GM19043 (cell line): ENCODE results near the gene CNOT10.

Experiments
- ATAC-seq: cut with Tn5 transposase; IDR thresholded peaks from one replicate; pipeline ENCODE4 v1.9.1; 2021; ENCODE audit warnings: low read depth; ENCODE audit not compliant: unreplicated experiment

The CNOT10 gene

DNA sequence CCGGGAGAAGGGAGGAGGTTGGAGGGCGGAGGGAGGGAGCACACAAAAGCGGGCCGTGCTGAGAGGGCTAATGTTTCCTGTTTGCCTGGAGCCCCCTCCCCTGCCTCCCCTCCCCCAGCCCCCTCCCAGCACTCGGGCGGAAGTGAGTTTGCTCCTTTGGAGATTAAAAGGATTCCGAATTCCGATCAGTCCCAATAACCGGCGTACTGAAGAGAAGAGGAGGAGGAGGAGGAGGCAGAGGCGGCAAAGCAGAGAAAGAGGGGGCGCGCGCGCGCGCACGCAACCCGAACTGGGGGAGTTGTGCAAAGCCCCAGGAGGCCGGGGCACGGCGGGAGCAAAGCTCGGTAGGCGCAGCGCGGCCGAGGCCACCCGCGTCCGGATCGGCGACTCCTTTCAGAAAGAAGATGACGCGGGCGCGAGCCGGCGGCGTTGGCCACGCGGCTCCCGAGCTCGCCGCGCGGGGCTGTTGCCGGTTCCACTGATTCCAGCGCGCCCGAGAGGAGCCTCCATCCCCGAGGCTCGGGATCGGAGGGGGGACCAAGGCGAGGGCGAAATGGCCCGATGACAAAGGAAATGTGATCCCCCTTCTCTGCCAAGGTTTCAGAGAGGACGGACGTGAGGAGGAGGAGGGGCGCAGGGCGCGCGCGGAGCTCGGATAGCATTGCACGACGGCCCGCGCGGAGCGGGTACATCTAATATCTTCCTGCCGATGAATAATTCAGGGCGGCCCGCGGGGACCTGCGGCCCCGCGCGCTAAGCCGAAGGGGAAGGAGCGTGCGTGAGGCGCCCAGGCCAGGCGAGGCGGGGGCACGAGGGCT lies 131.7 kb downstream of the CNOT10 start:
- no peak for ATAC-seq

DNA sequence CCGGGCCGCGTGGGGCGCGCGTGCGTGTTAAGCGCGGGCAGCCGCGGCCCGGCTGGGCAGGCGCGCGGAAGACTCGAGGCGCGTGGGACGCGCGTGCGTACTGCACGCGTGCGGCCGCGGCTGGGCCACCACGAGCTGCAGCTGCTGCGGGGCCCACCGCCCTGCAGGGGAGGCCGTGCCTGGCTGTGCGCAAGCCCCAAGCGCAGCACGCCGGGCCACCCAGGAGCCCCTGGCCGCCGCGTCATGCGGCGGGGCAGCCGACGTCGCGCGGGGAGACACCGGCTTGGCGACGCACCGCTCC lies 132.2 kb downstream of the CNOT10 start:
- no peak for ATAC-seq

DNA sequence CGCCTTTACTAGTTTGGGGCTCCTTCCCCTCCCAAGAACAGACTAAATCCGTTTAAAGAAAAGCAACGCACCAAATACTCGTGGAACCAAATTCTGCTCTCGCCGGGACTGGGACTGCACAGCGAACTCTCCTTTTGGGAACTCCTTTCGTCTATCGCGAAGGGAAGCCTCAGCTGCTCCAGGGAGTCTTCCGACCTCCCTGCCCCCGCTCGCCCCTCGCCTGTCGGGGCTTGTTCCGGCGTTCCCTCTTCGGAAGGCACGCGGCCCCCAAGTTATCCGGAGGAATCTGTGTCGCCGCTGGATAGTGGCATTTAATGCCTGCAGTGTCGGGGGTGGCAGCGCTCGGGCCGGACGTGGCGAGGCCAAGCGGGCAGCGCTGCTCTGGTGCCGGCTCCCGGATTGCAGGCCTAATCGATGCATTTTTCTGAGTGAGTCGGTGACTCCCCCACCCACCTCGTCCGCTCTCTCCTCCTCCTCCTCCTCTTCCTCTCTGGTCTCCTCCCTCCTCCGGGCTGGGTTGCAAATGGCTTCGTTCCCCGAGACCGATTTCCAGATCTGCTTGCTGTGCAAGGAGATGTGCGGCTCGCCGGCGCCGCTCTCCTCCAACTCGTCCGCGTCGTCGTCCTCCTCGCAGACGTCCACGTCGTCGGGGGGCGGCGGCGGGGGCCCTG lies 132.7 kb downstream of the CNOT10 start, which contains the start of gene TRIM71:
TSS of gene TRIM71 (plus strand) at position 440 of the 671 bp plus-strand sequence. CDS start at position 524, 84 bp downstream.
- no peak for ATAC-seq

DNA sequence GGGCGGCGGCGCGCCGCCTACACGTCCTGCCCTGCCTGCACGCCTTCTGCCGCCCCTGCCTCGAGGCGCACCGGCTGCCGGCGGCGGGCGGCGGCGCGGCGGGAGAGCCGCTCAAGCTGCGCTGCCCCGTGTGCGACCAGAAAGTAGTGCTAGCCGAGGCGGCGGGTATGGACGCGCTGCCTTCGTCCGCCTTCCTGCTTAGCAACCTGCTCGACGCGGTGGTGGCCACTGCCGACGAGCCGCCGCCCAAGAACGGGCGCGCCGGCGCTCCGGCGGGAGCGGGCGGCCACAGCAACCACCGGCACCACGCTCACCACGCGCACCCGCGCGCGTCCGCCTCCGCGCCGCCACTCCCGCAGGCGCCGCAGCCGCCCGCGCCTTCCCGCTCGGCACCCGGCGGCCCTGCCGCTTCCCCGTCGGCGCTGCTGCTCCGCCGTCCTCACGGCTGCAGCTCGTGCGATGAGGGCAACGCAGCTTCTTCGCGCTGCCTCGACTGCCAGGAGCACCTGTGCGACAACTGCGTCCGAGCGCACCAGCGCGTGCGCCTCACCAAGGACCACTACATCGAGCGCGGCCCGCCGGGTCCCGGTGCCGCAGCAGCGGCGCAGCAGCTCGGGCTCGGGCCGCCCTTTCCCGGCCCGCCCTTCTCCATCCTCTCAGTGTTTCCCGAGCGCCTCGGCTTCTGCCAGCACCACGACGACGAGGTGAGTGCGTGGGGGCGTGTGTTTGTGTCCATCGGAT lies 133.4 kb downstream of the CNOT10 start:
- no peak for ATAC-seq

DNA sequence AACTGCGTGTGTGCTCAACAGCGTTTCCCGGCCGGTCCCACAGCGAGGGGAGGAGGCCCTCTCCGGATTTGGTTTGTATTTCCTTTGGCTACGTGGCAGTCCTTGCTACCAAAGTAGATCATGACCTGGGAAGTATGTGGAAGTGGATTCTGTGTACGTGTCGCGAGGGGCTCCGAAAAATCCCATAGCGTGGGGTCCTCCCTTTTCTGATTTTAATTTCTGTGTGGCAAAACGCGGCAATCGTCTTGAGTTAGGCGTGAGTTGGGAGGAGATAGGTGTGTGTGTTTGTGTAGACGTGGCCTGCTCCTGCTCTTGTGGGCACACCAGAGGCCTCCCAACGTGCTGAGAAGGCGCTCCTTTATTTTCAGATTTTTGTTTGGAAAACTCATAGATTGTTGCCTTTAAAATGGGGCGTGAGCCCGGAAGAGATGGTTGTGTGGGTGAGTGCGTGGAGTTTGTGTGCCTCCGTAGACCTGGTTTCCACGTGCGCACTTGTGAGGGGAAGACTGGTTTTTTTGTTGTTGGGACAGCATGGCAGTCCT lies 134.1 kb downstream of the CNOT10 start:
- ATAC-seq: no peak

DNA sequence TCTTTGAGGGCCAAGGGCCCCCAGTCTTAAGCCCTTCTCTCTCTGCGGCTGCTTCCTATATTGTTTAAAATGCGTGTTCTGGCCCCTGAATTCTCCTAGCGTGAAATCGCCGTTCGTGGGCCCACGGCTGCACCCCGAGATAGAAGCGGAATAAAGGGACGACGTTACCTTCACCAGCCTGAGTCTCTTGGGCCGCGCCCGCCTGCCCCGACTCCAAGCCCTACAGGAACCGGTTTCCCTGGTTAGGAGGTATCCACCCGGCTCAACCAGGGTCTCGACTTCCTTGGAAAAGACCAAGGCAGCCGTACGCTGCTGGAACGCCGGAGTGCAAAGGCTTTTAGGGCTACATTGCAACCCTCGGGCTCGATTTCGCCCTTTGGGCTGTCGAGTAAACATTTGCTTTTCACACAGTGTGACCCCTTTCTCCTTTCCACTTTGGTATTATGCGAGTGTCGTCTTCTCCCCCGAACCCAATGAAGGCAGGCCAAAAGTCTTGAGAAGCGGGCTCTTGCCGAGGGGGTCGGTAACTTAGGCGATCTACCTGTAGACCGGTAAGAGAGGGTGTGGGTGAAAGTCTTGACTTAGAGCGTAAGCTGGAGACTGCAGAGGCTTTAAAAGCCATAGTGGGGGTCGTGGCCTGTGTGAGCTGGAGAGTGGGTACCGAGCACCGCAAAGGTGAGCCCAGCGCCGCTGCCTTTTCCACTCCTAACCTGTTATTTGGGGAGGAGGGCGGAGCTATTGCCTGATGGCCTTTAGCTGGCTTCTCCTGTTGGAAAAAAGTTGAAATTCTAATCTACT lies 134.8 kb downstream of the CNOT10 start:
- no peak for ATAC-seq

DNA sequence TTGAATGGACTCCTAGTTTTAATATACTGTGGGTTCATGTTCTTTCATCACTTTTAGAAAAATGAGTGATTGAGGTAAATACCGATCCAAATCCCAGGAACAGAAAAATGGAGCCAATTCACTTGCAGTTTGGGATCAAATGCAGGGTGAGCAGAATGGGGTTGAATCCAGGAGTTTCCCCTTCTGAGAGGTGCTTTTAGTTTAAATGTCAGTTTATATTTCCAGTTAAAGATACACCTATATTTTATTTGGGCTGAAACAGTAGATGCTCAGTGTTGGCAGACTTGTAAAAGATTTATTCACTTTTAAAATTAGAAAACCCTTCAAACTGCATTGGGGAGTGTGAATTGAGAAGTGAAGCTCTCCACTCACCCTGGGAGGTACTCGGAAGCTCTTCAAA lies 135.4 kb downstream of the CNOT10 start:
- no peak for ATAC-seq

DNA sequence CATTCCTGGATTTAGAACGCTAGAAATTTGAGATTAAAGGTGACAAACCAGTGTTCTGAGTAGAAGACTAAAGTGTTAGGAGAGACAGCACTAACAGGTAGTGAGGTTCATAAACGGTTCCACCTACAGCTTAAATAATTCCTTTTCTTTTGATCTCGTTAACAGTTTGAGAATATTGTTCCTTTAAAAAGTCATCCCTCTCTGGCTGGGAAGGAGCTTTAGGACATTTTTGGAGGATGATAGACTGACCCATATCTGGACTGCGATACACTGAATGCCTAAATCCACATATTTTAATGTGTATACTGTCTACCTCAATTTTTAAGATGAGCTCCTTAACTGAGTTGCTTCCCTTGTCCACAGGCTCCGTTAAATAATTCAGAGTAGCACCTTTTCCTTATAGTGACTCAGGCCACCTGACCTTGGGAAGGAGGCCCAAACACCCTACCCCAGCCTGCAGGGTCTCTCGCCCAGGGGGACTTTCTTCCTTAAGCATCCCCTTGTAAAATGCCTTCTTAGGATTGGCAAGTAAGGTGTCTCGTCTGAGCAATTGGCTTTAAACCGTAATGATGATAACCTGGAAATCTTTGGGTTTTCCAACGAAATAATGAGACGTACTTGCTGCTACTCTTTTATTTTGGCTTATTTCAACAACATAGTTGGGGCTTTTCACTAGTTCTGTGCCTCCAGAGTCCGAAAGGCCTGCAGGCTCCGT lies 136.1 kb downstream of the CNOT10 start:
- ATAC-seq: no peak

DNA sequence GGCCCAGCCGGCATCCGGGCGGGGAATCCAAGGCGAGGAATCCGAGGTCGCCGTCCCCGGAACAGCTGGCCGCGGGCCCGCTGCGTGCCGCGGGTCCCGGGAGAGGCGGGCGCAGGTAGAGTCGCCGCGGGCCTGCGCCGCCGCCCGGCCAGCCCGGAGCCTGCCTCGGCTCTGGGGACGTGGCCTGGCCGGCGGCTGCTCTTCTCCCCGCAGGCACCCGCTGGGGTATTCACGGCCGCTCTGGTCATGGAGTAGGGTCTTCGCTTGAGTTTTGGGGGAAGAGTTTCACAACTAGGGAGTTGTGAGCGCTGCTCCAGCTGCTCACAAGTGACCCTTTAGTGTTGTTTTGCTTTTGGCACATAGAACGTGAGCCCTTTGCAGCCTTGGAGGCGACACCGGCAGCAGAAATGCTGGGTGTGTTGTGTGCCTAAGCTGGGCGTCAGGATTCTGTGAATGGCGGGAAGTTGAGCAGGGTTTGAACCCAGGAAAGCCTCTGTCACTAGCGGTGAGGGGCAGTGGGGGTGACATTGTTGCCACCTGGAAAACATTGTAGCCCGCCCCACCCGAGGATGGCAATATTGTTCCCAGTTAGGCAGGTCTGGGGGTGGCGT lies 136.8 kb downstream of the CNOT10 start:
- ATAC-seq: no peak

DNA sequence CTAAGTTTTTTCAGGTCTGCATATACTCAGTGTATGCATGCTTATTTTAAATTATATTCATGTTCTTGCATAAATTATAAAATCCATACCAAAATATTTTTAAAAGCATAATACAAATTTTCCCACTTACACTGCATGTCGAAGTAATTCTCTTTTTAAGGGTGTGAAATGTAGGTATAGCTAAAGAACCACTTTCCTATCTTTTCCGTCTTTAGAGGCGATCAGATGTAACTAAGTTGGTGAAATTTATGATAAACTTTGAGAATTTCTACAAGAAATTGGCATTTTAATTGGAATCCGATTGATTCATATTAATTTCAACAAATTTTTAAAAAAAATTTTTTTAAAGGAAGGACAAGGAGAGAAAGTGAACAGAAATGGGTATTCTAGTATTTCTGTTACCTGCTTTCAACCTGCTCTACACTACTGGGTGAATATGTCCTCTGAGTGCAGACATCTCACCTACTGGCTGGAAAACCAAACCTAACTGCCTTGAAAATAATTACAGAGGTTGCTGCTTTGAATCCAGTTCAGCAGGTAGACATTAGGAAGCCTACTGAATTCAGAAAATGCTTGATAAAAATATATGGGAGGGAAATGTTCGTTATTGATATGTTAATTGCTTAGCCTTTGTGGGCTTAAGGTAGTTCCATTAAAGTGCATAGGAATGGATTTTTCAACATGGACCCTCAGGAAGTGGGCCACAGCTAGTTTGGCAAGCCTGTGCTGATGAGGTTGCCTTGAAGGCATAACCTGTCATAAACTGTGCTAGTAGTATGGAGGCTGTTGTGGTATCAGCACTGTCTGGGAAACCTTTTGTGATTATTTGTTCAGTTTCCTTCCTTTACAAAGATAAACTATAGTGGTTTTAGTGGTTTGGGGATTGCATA lies 137.9 kb downstream of the CNOT10 start:
- no peak for ATAC-seq
